ENCODE results near the gene TC2N. TPM values are rescaled to one million over a fixed set of nuclear protein-coding genes. Genes with fewer than 3 reads are reported as not detected.
A peak's percentile ranks its signal among the peaks of the same experiment; 100 is the strongest.
"Not testable (repeated sequence)": the region's sequence is repeated elsewhere in the genome, so short reads cannot be mapped to it uniquely, and the experiment has no call there.

Gene TC2N
- total and polyA plus RNA-seq, 2 experiments from 2014 or later = 22.0 to 77.2 TPM

DNA sequence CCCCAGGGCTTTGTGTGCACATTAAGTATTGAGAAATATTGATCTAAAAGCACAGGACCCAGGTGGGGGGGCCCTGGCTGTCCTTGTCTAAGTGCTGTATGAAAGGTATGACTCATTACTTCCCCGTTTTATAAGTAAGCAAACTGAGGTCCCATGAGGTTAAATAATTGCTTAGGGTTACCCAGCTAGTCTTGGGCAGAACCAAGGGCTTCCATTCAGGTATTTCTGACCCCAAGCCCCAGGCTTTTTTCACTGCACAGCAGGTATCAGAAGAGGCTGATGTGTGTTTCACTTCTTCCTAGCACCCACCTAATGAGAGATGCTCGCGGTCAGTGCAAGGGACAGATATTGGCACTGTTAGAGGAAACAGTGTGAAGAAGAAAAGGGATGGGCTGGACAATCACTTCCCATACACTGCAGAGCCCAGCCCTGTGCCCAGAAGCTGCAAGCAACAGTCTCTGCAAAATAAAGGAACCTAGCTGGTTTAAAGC, 4.7 kb upstream of the TC2N start:
- no peaks in the 10 kb centered on the region for H4K20me1 ChIP-seq (ENCODE audit: insufficient read depth, poor library complexity, severe bottlenecking)
- no peaks in the 10 kb centered on the region for H3K9me2 ChIP-seq (replicated peaks; ENCODE audit: insufficient read depth)
- H3K4me1 ChIP-seq (ENCODE audit: insufficient read depth) = peaks cover 9% of the 10 kb centered on the region
- TF ChIP-seq, protein P1, sequence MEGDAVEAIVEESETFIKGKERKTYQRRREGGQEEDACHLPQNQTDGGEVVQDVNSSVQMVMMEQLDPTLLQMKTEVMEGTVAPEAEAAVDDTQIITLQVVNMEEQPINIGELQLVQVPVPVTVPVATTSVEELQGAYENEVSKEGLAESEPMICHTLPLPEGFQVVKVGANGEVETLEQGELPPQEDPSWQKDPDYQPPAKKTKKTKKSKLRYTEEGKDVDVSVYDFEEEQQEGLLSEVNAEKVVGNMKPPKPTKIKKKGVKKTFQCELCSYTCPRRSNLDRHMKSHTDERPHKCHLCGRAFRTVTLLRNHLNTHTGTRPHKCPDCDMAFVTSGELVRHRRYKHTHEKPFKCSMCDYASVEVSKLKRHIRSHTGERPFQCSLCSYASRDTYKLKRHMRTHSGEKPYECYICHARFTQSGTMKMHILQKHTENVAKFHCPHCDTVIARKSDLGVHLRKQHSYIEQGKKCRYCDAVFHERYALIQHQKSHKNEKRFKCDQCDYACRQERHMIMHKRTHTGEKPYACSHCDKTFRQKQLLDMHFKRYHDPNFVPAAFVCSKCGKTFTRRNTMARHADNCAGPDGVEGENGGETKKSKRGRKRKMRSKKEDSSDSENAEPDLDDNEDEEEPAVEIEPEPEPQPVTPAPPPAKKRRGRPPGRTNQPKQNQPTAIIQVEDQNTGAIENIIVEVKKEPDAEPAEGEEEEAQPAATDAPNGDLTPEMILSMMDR (IDR thresholded peaks at IDR 0.05; ENCODE audit: poor library complexity) = no peak
- no peak overlapping the region for H3K4me3 ChIP-seq
- no peaks in the 10 kb centered on the region for H3K79me2 ChIP-seq
- no peaks in the 10 kb centered on the region for H3K27me3 ChIP-seq
- no peaks in the 10 kb centered on the region for H3K36me3 ChIP-seq (replicated peaks; ENCODE audit: insufficient read depth, low read depth)
- H2AFZ ChIP-seq = no peak overlapping the region
- no peak overlapping the region for H3K27ac ChIP-seq
- no peak overlapping the region for H3K4me2 ChIP-seq
- 77% methylated on average over 3 of the region's 3 CpGs for WGBS (ENCODE audit: low lambda C conversion rate, missing lambda C conversion rate)
- DNase-seq (ENCODE audit: low spot score) = no peak
- H3K9me3 ChIP-seq (ENCODE audit: low read depth) = no peaks in the 10 kb centered on the region

DNA sequence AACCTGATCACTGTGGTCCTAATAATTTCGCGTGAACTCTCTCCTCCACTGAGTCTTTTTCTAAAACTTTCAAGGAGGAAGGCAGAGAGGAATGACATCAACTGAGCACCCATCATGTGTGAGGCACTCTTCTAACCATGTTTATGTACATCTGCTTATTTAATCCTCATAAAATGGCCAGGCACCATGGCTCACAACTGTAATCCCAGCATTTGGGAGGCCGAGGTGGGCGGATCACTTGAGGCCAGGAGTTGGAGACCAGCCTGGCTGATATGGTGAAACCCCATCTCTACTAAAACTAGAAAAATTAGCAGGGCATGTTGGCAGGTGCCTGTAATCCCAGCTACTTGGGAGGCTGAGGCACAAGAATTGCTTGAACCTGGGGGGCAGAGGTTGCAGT, 4.1 kb upstream of the TC2N start:
- DNase-seq (ENCODE audit: low spot score); H3K36me3 ChIP-seq (replicated peaks; ENCODE audit: insufficient read depth, low read depth); H3K27ac ChIP-seq; H3K9me3 ChIP-seq (ENCODE audit: low read depth); H4K20me1 ChIP-seq (ENCODE audit: insufficient read depth, poor library complexity, severe bottlenecking); H3K9me2 ChIP-seq (replicated peaks; ENCODE audit: insufficient read depth); H3K4me2 ChIP-seq; H2AFZ ChIP-seq; H3K4me1 ChIP-seq (ENCODE audit: insufficient read depth); H3K27me3 ChIP-seq; H3K4me3 ChIP-seq; H3K79me2 ChIP-seq: not testable (repeated sequence)
- 86% methylated on average over 4 of the region's 4 CpGs for WGBS (ENCODE audit: low lambda C conversion rate, missing lambda C conversion rate)

DNA sequence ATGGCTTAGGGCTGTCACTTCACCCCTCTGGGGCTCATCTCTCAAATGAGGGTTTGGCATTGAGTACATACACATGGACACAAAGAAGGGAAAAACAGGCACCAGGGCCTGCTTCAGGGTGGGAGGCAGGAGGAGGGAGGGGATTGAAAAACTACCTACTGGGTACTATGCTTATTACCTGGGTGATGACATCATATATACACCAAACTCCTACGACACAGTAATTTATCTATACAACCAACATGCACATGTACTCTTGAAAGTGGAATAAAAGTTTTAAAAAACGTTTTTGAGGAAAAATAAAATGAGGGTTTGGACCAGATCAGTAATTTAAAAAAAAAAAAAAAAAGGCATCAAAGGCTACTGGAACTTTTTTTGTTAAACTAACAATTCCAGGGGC, 3.6 kb upstream of the TC2N start:
- H2AFZ ChIP-seq = no peak overlapping the region
- WGBS (ENCODE audit: low lambda C conversion rate, missing lambda C conversion rate) = 53% methylated on average over 2 of the region's 2 CpGs
- H3K79me2 ChIP-seq = no peaks in the 10 kb centered on the region
- DNase-seq (ENCODE audit: low spot score) = no peak
- TF ChIP-seq EZH2phosphoT487 (IDR thresholded peaks at IDR 0.05; ENCODE audit: low read depth, severe bottlenecking, unreplicated experiment) (no peak), EZH2 (IDR thresholded peaks at IDR 0.05; ENCODE audit: borderline replicate concordance) (no peak)
- TF ChIP-seq, protein P1 (IDR thresholded peaks at IDR 0.05; ENCODE audit: poor library complexity) = no peak
- H3K4me1 ChIP-seq (ENCODE audit: insufficient read depth) = peaks cover 9% of the 10 kb centered on the region
- H3K4me2 ChIP-seq = no peak overlapping the region
- H3K36me3 ChIP-seq (replicated peaks; ENCODE audit: insufficient read depth, low read depth) = no peaks in the 10 kb centered on the region
- no peaks in the 10 kb centered on the region for H4K20me1 ChIP-seq (ENCODE audit: insufficient read depth, poor library complexity, severe bottlenecking)
- H3K27ac ChIP-seq = no peak overlapping the region
- H3K9me3 ChIP-seq (ENCODE audit: low read depth) = no peaks in the 10 kb centered on the region
- no peaks in the 10 kb centered on the region for H3K9me2 ChIP-seq (replicated peaks; ENCODE audit: insufficient read depth)
- H3K4me3 ChIP-seq = no peak overlapping the region
- H3K27me3 ChIP-seq = no peaks in the 10 kb centered on the region

DNA sequence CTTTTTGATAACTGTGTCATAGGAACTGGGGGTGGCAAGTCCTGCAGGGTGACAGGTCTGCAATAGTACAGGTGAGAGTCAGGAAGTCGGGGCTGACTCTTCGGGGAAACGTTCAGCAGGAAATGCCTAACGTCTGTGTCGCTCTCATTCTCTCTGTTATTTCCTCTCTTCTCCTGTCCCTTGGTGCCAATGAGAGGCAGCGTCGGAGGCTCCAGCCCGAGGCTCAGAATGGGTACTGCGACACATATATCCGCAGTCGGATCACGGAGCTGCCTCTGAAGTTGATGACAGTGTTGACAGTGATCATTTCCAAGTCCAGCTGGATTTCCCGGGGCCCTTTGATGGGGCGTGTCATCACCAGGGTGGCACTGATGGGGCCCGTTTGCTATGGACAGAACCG, 2.7 kb upstream of the TC2N start:
- TF ChIP-seq EZH2phosphoT487 (IDR thresholded peaks at IDR 0.05; ENCODE audit: low read depth, severe bottlenecking, unreplicated experiment) (no peak), EZH2 (IDR thresholded peaks at IDR 0.05; ENCODE audit: borderline replicate concordance) (no peak)
- Histone ChIP-seq H3K27ac (no peak overlapping the region), H3K9me3 (ENCODE audit: low read depth) (no peaks in the 10 kb centered on the region), H3K79me2 (no peaks in the 10 kb centered on the region), H3K36me3 (replicated peaks; ENCODE audit: insufficient read depth, low read depth) (no peaks in the 10 kb centered on the region), H3K27me3 (no peaks in the 10 kb centered on the region), H3K4me1 (ENCODE audit: insufficient read depth) (peaks cover 4% of the 10 kb centered on the region), H3K9me2 (replicated peaks; ENCODE audit: insufficient read depth) (no peaks in the 10 kb centered on the region), H3K4me3 (no peak overlapping the region), H2AFZ (no peak overlapping the region), H4K20me1 (ENCODE audit: insufficient read depth, poor library complexity, severe bottlenecking) (no peaks in the 10 kb centered on the region), H3K4me2 (peak overlapping the region; percentile 1)
- DNase-seq (ENCODE audit: low spot score) = no peak
- 76% methylated on average over 16 of the region's 16 CpGs for WGBS (ENCODE audit: low lambda C conversion rate, missing lambda C conversion rate)
